NT2/D1 (cell line): Measurements from ENCODE around the gene GBX2.

ENCODE experiments used
- SUZ12 ChIP-seq: IDR thresholded peaks from 2 replicates; pipeline ENCODE4 v1.6.1; 2011; ENCODE audit not compliant: insufficient read length, insufficient read depth; ENCODE audit errors: extremely low read depth
- ZNF274 ChIP-seq: IDR thresholded peaks from 2 replicates; pipeline ENCODE4 v1.6.1; 2011; ENCODE audit warnings: mild to moderate bottlenecking, low read depth, low read length

DNA sequence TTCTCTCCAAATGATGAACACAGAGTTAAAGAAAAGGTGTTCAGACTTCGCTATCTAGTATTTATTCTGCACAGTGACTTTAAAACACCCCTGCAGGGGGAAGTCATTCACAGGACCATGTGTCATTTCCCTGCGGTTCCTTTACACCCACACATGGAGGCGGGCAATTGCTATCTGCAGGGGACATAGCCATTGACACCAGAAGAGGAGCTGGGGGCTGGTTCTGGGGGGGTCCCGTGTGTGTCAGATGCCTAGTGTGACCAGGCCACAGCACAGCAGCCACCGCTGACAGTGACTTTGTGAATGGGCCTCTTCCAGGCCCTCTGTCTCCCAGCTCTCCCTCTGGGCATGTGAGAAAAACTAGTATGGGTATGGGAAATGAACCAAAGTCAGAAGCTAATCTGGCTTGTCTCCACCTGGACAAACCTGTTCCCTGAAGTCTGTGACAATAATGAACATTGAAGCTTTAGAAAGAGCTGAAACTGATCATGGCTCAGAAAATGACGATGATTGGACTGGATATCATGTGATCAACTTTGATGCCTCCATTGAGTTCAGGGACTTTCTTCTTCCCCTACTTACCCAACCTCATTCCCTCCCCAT lies 7.5 kb upstream of the GBX2 start:
- TF ChIP-seq SUZ12 (no peak), ZNF274 (no peak)
